Stimulated activated CD4-positive, alpha-beta T cell treated with anti-CD3 and anti-CD28 coated beads, Interleukin-1b, Interleukin-23, amount 100 ng/mL, for 24 hours (primary cell): ENCODE results near the gene DEFB112.

ENCODE experiments used
- DNase-seq, 4 experiments: peaks; one replicate each; pipeline ENCODE4 v3.0.0-alpha.2; 2020; ENCODE audit warnings: low read depth in 4 of 4, low spot score in 1 of 4

DEFB112 gene

GRCh38 chr6:50003139-50003538 is 46.6 kb downstream of the DEFB112 start:
- no peak for DNase-seq

- no peak for DNase-seq
These were observed 54.5 kb downstream of the DEFB112 start for GRCh38 chr6:49995278-49995677.
